ENCODE data around the gene CARHSP1.

DNA sequence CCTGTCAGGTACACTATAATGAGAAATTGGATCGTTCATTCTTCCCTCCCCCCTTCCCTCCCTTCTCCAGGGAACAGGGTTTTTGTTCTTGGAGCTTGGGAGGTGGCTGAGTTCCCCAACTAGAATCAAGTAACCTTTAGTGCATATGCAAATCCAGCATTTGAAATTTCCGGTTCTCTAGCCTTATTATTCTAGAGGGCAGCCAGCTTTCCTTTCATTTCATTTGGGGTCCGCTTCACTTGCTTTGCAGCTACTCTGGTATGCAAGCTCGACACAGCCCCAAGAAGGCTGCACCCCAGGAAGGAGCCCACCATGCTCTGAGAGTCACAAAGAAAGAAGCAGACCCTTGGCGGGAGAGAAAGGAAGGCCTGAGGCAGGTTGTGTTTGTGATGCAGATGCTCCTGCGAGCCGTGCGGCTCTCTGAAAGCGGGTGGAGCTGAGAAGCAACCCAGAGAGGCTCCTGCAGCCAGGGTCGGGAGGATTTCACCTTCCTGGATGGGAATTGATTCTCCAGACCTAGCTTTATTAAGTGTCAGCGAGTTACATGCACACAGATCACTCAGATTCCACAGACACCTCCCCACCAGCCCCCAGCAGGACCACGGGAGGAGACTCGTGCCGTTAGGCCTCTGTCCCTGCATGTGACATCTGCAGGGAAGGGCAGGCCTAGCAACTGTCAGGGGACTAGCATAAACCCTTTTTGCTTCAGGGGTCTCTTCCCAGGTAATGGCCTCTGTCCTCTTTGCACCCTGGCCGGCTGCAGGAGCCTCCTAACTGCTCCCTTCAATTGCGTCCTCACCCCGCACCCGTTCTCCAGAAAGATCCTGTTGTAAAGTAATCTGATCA, 36.7 kb downstream of the CARHSP1 start:
- TF ChIP-seq, protein P1, sequence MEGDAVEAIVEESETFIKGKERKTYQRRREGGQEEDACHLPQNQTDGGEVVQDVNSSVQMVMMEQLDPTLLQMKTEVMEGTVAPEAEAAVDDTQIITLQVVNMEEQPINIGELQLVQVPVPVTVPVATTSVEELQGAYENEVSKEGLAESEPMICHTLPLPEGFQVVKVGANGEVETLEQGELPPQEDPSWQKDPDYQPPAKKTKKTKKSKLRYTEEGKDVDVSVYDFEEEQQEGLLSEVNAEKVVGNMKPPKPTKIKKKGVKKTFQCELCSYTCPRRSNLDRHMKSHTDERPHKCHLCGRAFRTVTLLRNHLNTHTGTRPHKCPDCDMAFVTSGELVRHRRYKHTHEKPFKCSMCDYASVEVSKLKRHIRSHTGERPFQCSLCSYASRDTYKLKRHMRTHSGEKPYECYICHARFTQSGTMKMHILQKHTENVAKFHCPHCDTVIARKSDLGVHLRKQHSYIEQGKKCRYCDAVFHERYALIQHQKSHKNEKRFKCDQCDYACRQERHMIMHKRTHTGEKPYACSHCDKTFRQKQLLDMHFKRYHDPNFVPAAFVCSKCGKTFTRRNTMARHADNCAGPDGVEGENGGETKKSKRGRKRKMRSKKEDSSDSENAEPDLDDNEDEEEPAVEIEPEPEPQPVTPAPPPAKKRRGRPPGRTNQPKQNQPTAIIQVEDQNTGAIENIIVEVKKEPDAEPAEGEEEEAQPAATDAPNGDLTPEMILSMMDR (IDR thresholded peaks at IDR 0.05; ENCODE audit: low read length): no peak
- no peak for TF ChIP-seq EZH2 (IDR thresholded peaks at IDR 0.05; ENCODE audit: borderline replicate concordance, low read length)

Measured in OCI-LY1 (cell line).